ENCODE results near the gene ZCWPW1. TPM values are rescaled to one million over a fixed set of nuclear protein-coding genes. Genes with fewer than 3 reads are reported as not detected.

Gene ZCWPW1
- total and polyA plus RNA-seq, 2 of the 8 experiments (the other 6 are each of a cell fraction or from before 2014, with no cell fraction given), result 0.51 to 1.4 TPM

DNA sequence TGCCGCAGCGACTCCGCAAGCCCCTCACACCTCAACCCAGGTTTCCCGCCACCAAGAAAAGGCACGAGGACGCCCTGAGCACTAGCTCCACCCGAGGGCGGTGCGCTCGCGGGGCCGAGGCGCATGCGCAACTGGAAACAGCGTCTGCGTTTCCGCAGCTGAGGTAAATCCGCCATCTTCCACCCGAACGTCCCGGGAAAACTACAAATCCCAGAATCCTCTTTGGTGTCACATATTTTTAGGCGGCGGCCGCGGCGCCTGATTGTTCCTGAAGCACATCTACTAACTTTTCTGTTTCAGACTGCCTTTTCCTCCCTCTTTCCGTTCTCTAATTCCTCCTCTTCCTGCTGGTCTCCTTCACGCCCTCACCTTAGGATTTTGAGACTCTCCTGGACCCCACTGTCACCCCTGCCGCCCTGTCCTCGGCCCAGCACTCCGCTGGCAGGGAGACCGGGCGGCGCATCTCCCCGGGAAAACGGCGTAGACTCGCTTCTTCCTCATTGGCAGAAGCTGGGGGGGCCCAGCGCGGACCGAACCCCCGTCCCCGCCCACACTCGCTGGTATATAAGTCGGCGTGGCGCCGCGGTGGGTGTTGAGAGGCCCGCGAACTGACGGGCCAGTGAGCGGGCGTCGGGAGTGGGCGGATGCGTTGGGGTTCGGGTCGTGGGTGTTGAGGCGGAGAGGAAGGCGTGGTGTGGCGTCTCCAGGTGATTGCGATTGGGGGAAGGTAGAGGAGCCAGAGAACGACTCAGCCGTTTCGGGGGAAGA, at the start of gene ZCWPW1 (continued):
- TF ChIP-seq, protein P1, sequence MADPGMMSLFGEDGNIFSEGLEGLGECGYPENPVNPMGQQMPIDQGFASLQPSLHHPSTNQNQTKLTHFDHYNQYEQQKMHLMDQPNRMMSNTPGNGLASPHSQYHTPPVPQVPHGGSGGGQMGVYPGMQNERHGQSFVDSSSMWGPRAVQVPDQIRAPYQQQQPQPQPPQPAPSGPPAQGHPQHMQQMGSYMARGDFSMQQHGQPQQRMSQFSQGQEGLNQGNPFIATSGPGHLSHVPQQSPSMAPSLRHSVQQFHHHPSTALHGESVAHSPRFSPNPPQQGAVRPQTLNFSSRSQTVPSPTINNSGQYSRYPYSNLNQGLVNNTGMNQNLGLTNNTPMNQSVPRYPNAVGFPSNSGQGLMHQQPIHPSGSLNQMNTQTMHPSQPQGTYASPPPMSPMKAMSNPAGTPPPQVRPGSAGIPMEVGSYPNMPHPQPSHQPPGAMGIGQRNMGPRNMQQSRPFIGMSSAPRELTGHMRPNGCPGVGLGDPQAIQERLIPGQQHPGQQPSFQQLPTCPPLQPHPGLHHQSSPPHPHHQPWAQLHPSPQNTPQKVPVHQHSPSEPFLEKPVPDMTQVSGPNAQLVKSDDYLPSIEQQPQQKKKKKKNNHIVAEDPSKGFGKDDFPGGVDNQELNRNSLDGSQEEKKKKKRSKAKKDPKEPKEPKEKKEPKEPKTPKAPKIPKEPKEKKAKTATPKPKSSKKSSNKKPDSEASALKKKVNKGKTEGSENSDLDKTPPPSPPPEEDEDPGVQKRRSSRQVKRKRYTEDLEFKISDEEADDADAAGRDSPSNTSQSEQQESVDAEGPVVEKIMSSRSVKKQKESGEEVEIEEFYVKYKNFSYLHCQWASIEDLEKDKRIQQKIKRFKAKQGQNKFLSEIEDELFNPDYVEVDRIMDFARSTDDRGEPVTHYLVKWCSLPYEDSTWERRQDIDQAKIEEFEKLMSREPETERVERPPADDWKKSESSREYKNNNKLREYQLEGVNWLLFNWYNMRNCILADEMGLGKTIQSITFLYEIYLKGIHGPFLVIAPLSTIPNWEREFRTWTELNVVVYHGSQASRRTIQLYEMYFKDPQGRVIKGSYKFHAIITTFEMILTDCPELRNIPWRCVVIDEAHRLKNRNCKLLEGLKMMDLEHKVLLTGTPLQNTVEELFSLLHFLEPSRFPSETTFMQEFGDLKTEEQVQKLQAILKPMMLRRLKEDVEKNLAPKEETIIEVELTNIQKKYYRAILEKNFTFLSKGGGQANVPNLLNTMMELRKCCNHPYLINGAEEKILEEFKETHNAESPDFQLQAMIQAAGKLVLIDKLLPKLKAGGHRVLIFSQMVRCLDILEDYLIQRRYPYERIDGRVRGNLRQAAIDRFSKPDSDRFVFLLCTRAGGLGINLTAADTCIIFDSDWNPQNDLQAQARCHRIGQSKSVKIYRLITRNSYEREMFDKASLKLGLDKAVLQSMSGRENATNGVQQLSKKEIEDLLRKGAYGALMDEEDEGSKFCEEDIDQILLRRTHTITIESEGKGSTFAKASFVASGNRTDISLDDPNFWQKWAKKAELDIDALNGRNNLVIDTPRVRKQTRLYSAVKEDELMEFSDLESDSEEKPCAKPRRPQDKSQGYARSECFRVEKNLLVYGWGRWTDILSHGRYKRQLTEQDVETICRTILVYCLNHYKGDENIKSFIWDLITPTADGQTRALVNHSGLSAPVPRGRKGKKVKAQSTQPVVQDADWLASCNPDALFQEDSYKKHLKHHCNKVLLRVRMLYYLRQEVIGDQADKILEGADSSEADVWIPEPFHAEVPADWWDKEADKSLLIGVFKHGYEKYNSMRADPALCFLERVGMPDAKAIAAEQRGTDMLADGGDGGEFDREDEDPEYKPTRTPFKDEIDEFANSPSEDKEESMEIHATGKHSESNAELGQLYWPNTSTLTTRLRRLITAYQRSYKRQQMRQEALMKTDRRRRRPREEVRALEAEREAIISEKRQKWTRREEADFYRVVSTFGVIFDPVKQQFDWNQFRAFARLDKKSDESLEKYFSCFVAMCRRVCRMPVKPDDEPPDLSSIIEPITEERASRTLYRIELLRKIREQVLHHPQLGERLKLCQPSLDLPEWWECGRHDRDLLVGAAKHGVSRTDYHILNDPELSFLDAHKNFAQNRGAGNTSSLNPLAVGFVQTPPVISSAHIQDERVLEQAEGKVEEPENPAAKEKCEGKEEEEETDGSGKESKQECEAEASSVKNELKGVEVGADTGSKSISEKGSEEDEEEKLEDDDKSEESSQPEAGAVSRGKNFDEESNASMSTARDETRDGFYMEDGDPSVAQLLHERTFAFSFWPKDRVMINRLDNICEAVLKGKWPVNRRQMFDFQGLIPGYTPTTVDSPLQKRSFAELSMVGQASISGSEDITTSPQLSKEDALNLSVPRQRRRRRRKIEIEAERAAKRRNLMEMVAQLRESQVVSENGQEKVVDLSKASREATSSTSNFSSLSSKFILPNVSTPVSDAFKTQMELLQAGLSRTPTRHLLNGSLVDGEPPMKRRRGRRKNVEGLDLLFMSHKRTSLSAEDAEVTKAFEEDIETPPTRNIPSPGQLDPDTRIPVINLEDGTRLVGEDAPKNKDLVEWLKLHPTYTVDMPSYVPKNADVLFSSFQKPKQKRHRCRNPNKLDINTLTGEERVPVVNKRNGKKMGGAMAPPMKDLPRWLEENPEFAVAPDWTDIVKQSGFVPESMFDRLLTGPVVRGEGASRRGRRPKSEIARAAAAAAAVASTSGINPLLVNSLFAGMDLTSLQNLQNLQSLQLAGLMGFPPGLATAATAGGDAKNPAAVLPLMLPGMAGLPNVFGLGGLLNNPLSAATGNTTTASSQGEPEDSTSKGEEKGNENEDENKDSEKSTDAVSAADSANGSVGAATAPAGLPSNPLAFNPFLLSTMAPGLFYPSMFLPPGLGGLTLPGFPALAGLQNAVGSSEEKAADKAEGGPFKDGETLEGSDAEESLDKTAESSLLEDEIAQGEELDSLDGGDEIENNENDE (IDR thresholded peaks at IDR 0.05; ENCODE audit: insufficient replicate concordance, low read length), result peak; percentile 18
- TF ChIP-seq CBX5 (IDR thresholded peaks at IDR 0.05; ENCODE audit: low read depth, low read length), result no peak
- TF ChIP-seq ASH2L (IDR thresholded peaks at IDR 0.05; ENCODE audit: low read length), result peak; percentile 57
- no peak for TF ChIP-seq SUZ12 (IDR thresholded peaks at IDR 0.05; ENCODE audit: low read length)
- TF ChIP-seq KDM4A (IDR thresholded peaks at IDR 0.05; ENCODE audit: low read depth, low read length, severe bottlenecking), result peak; percentile 69
- 0 out of 2 replicates have a peak, but pooled peaks have one; percentile 35 for TF ChIP-seq CHD1 (IDR thresholded peaks at IDR 0.05; ENCODE audit: low read depth, low read length)
- TF ChIP-seq KDM5A (IDR thresholded peaks at IDR 0.05; ENCODE audit: low read length), result no peak
- peak; percentile 70 for TF ChIP-seq SAP30 (IDR thresholded peaks at IDR 0.05; ENCODE audit: insufficient read depth, insufficient replicate concordance, low read length)
- TF ChIP-seq SP4 (IDR thresholded peaks at IDR 0.05; ENCODE audit: low read length), result peak; percentile 92; the same call in 1 of the 2 replicates
- no peak for TF ChIP-seq SP2 (IDR thresholded peaks at IDR 0.05; ENCODE audit: low read length)
- TF ChIP-seq SIX5 (IDR thresholded peaks at IDR 0.05; ENCODE audit: low read depth, low read length), result peak; percentile 81
